Vagina (tissue), 2 donors: ENCODE results near the gene SAT2. TPM values are rescaled to one million over a fixed set of nuclear protein-coding genes. Genes with fewer than 3 reads are reported as not detected.

Experiments
- DNase-seq, 2 donors: peaks; one replicate each; pipeline ENCODE4 v3.0.0-alpha.2; 2017; ENCODE audit errors: extremely low spot score in 2 of 2
- H3K27ac ChIP-seq: fragments of 200-600 bp; sonication (generic); one replicate; pipeline ENCODE4 v1.5.1; 2019
- H3K27me3 ChIP-seq: fragments of 200-600 bp; sonication (generic); one replicate; pipeline ENCODE4 v1.5.1; 2019
- H3K36me3 ChIP-seq, 2 donors: fragments of 200-600 bp; sonication (generic); one replicate each; pipeline ENCODE4 v1.5.1; 2017 to 2019
- H3K4me1 ChIP-seq: fragments of 200-600 bp; sonication (generic); one replicate; pipeline ENCODE4 v1.5.1; 2019
- H3K4me3 ChIP-seq, 2 donors: fragments of 200-600 bp; sonication (generic); 1 replicate in 1 of 2; 2 replicates in 1 of 2; pipeline ENCODE4 v1.5.1; 2016 to 2019
- H3K9me3 ChIP-seq: fragments of 200-600 bp; sonication (generic); one replicate; pipeline ENCODE4 v1.5.1; 2019
- CTCF ChIP-seq, 3 experiments: fragments of 450-650 bp in 2 of 3; fragments of 200-600 bp in 1 of 3; sonication (generic) in 1 of 3; IDR thresholded peaks; one replicate each; pipeline ENCODE4 v1.5.1; 2017 to 2019; ENCODE audit warnings: antibody characterized with exemption in 3 of 3, mild to moderate bottlenecking in 2 of 3, moderate library complexity in 2 of 3
- POLR2A ChIP-seq, 2 donors: fragments of 450-650 bp; IDR thresholded peaks; one replicate each; pipeline ENCODE4 v1.6.1; 2017; ENCODE audit warnings: antibody characterized with exemption in 2 of 2, mild to moderate bottlenecking in 2 of 2, moderate library complexity in 2 of 2
- POLR2AphosphoS5 ChIP-seq, 2 donors: sonication (generic); formaldehyde crosslinking; IDR thresholded peaks; one replicate each; pipeline ENCODE4 v1.9.0; 2017; ENCODE audit warnings: antibody characterized with exemption in 2 of 2, mild to moderate bottlenecking in 2 of 2, low read depth in 1 of 2; ENCODE audit not compliant: insufficient read depth in 1 of 2
- intact Hi-C: fragments of 100-400 bp; cut with DNase I; formaldehyde crosslinking; loops from one replicate; pipeline ENCODE4 v1.15.1; 2023
- total RNA-seq: library from RNA; depleted of rRNA; stranded (reverse); fragments of >200 nt; gene quantifications from one replicate; pipeline ENCODE4 v1.2.3, GENCODE V29; 2016

SAT2 gene
- total RNA-seq, 1 donor from 2014 or later, result 69.7 TPM

- H3K27me3 ChIP-seq, result no peaks in the 10 kb centered on the region
- H3K36me3 ChIP-seq, result no peaks in the 10 kb centered on the region
- H3K4me1 ChIP-seq, result no peaks in the 10 kb centered on the region
- TF ChIP-seq POLR2AphosphoS5 (IDR thresholded peaks at IDR 0.05; ENCODE audit: insufficient read depth in 1 of 2, low read depth in 1 of 2), result no peak
- TF ChIP-seq POLR2A (IDR thresholded peaks at IDR 0.05), result no peak
- no peak for TF ChIP-seq CTCF (IDR thresholded peaks at IDR 0.05)
- H3K4me3 ChIP-seq, result no peak overlapping the region
- intact Hi-C loops, result no loop called here
- no peaks in the 10 kb centered on the region for H3K9me3 ChIP-seq
- H3K27ac ChIP-seq, result no peak overlapping the region
- no peak for DNase-seq
These were observed 13.2 kb upstream of the SAT2 start for GRCh38 chr17:7640783-7641182.

- intact Hi-C loops, result no loop called here
- no peak for DNase-seq
- no peaks in the 10 kb centered on the region for H3K36me3 ChIP-seq
- H3K4me3 ChIP-seq, result no peak overlapping the region
- no peaks in the 10 kb centered on the region for H3K9me3 ChIP-seq
- no peak overlapping the region for H3K27ac ChIP-seq
- H3K4me1 ChIP-seq, result no peaks in the 10 kb centered on the region
- no peak for TF ChIP-seq POLR2A (IDR thresholded peaks at IDR 0.05)
- no peak for TF ChIP-seq CTCF (IDR thresholded peaks at IDR 0.05)
- no peak for TF ChIP-seq POLR2AphosphoS5 (IDR thresholded peaks at IDR 0.05; ENCODE audit: insufficient read depth in 1 of 2, low read depth in 1 of 2)
- no peaks in the 10 kb centered on the region for H3K27me3 ChIP-seq
These were observed 8.5 kb upstream of the SAT2 start for GRCh38 chr17:7636163-7636562.

GRCh38 chr17:7634384-7634783, 6.8 kb upstream of the SAT2 start:
- H3K36me3 ChIP-seq, result no peaks in the 10 kb centered on the region
- intact Hi-C loops, result no loop called here
- H3K4me3 ChIP-seq, result no peak overlapping the region
- H3K9me3 ChIP-seq, result no peaks in the 10 kb centered on the region
- TF ChIP-seq POLR2A (IDR thresholded peaks at IDR 0.05) (no peak), CTCF (IDR thresholded peaks at IDR 0.05) (peak in 1 of 3 experiments; percentile 21)
- no peak overlapping the region for H3K27ac ChIP-seq
- DNase-seq, result no peak
- no peaks in the 10 kb centered on the region for H3K4me1 ChIP-seq
- H3K27me3 ChIP-seq, result no peaks in the 10 kb centered on the region

- Histone ChIP-seq H3K27ac (no peak overlapping the region), H3K9me3 (no peaks in the 10 kb centered on the region), H3K36me3 (no peaks in the 10 kb centered on the region), H3K27me3 (no peaks in the 10 kb centered on the region), H3K4me3 (no peak overlapping the region), H3K4me1 (no peaks in the 10 kb centered on the region)
- TF ChIP-seq POLR2A (IDR thresholded peaks at IDR 0.05), result no peak
- TF ChIP-seq POLR2AphosphoS5 (IDR thresholded peaks at IDR 0.05; ENCODE audit: insufficient read depth in 1 of 2, low read depth in 1 of 2), result no peak
- no peak for TF ChIP-seq CTCF (IDR thresholded peaks at IDR 0.05)
- intact Hi-C loops, result no loop called here
- DNase-seq, result no peak
These were observed 5.5 kb upstream of the SAT2 start for GRCh38 chr17:7633093-7633492.

- Histone ChIP-seq H3K4me3 (no peak overlapping the region), H3K9me3 (no peaks in the 10 kb centered on the region), H3K27me3 (no peaks in the 10 kb centered on the region), H3K27ac (no peak overlapping the region), H3K36me3 (no peaks in the 10 kb centered on the region), H3K4me1 (no peaks in the 10 kb centered on the region)
- intact Hi-C loops, result no loop called here
- TF ChIP-seq CTCF (IDR thresholded peaks at IDR 0.05), result peak in 1 of 3 experiments; percentile 34
- TF ChIP-seq POLR2AphosphoS5 (IDR thresholded peaks at IDR 0.05; ENCODE audit: insufficient read depth in 1 of 2, low read depth in 1 of 2), result no peak
- no peak for TF ChIP-seq POLR2A (IDR thresholded peaks at IDR 0.05)
- DNase-seq, result no peak
These were observed 4.9 kb upstream of the SAT2 start for GRCh38 chr17:7632492-7632894.
